Activated CD4-positive, alpha-beta T cell treated with anti-CD3 and anti-CD28 coated beads, Interleukin-2, amount 10 ng/mL, durations not matched to agents 7 days and 5 days (primary cell): ENCODE measurements around the gene THSD4. TPM values are rescaled to one million over a fixed set of nuclear protein-coding genes. Genes with fewer than 3 reads are reported as not detected.

Source experiments
- CTCF ChIA-PET: fragments of 350-600 bp; sonication (Branson Sonifier 250); formaldehyde crosslinking; loops from one replicate; lab custom pipeline; 2021; ENCODE audit warnings: antibody characterized with exemption; lab: Charles Lee
- POLR2A ChIA-PET: fragments of 350-600 bp; sonication (Branson Sonifier 250); formaldehyde crosslinking; loops from one replicate; lab custom pipeline; 2021; ENCODE audit warnings: antibody characterized with exemption; lab: Charles Lee
- DNase-seq: peaks from one replicate; pipeline ENCODE4 v3.0.0-alpha.2; 2020
- H3K27ac Mint-ChIP-seq: one replicate; pipeline ENCODE4 v1.8.0; 2021; ENCODE audit warnings: mild to moderate bottlenecking, moderate library complexity, mixed read lengths
- H3K27me3 Mint-ChIP-seq: one replicate; pipeline ENCODE4 v1.8.0; 2021; ENCODE audit warnings: mixed read lengths
- H3K36me3 Mint-ChIP-seq: one replicate; pipeline ENCODE4 v1.8.0; 2021; ENCODE audit warnings: low read depth, mixed read lengths
- H3K4me1 Mint-ChIP-seq: one replicate; pipeline ENCODE4 v1.8.0; 2021; ENCODE audit warnings: mixed read lengths
- H3K4me3 Mint-ChIP-seq: one replicate; pipeline ENCODE4 v1.8.0; 2021; ENCODE audit warnings: mild to moderate bottlenecking, moderate library complexity, mixed read lengths
- H3K9me3 Mint-ChIP-seq: one replicate; pipeline ENCODE4 v1.8.0; 2021; ENCODE audit warnings: mixed read lengths
- total RNA-seq, 2 experiments: library from RNA; stranded (reverse); gene quantifications; one replicate each; pipeline ENCODE4 v1.2.3, GENCODE V29; 2021

THSD4 gene
- total RNA-seq, 2 experiments from 2014 or later, result not detected

- ChIA-PET CTCF (no interaction called here), POLR2A (no interaction called here)
- Mint-ChIP-seq H3K4me1 (peaks cover 1% of the 10 kb centered on the region), H3K9me3 (no peaks in the 10 kb centered on the region), H3K27me3 (peaks cover 36% of the 10 kb centered on the region), H3K4me3 (no peak overlapping the region), H3K27ac (no peak overlapping the region), H3K36me3 (no peaks in the 10 kb centered on the region)
- no peak for DNase-seq
Measured at GRCh38 chr15:71688509-71689094, 573.3 kb downstream of the THSD4 start.

GRCh38 chr15:71691081-71691457 lies 575.8 kb downstream of the THSD4 start:
- Mint-ChIP-seq H3K36me3 (no peaks in the 10 kb centered on the region), H3K27me3 (peaks cover 40% of the 10 kb centered on the region), H3K9me3 (no peaks in the 10 kb centered on the region), H3K4me1 (no peaks in the 10 kb centered on the region), H3K27ac (no peak overlapping the region), H3K4me3 (no peak overlapping the region)
- CTCF ChIA-PET, result interaction anchor here (0.5 kb wide), 1 partner anchor 661 kb away, joined by 3 read pairs; no protein-coding TSS in a partner anchor
- POLR2A ChIA-PET, result no interaction called here
- no peak for DNase-seq

- H3K36me3 Mint-ChIP-seq, result no peaks in the 10 kb centered on the region
- H3K27me3 Mint-ChIP-seq, result peaks cover 43% of the 10 kb centered on the region
- ChIA-PET POLR2A (no interaction called here), CTCF (interaction anchor here (0.5 to 0.6 kb wide), 2 partner anchors 292 to 661 kb away, joined by 3 read pairs; no protein-coding TSS in a partner anchor)
- H3K27ac Mint-ChIP-seq, result no peak overlapping the region
- no peak for DNase-seq
- H3K4me3 Mint-ChIP-seq, result no peak overlapping the region
- no peaks in the 10 kb centered on the region for H3K4me1 Mint-ChIP-seq
- H3K9me3 Mint-ChIP-seq, result no peaks in the 10 kb centered on the region
Measured at GRCh38 chr15:71691458-71692417, 576.5 kb downstream of the THSD4 start.

GRCh38 chr15:71697236-71697635 lies 582.0 kb downstream of the THSD4 start:
- Mint-ChIP-seq H3K27me3 (peaks cover 24% of the 10 kb centered on the region), H3K4me1 (no peaks in the 10 kb centered on the region), H3K36me3 (no peaks in the 10 kb centered on the region), H3K27ac (no peak overlapping the region), H3K9me3 (no peaks in the 10 kb centered on the region), H3K4me3 (no peak overlapping the region)
- no peak for DNase-seq
- CTCF ChIA-PET, result no interaction called here
- POLR2A ChIA-PET, result no interaction called here

- Mint-ChIP-seq H3K9me3 (no peaks in the 10 kb centered on the region), H3K27ac (no peak overlapping the region), H3K27me3 (peaks cover 17% of the 10 kb centered on the region), H3K4me1 (no peaks in the 10 kb centered on the region), H3K36me3 (no peaks in the 10 kb centered on the region), H3K4me3 (no peak overlapping the region)
- CTCF ChIA-PET, result no interaction called here
- no peak for DNase-seq
- POLR2A ChIA-PET, result no interaction called here
Measured at GRCh38 chr15:71698030-71698429, 582.8 kb downstream of the THSD4 start.

- POLR2A ChIA-PET, result no interaction called here
- CTCF ChIA-PET, result no interaction called here
- DNase-seq, result no peak
- Mint-ChIP-seq H3K4me1 (no peaks in the 10 kb centered on the region), H3K9me3 (no peaks in the 10 kb centered on the region), H3K4me3 (no peak overlapping the region), H3K27ac (no peak overlapping the region), H3K36me3 (no peaks in the 10 kb centered on the region), H3K27me3 (peaks cover 16% of the 10 kb centered on the region)
Measured at GRCh38 chr15:71698742-71699141, 583.5 kb downstream of the THSD4 start.

- H3K9me3 Mint-ChIP-seq, result no peaks in the 10 kb centered on the region
- H3K36me3 Mint-ChIP-seq, result no peaks in the 10 kb centered on the region
- ChIA-PET POLR2A (no interaction called here), CTCF (no interaction called here)
- no peak overlapping the region for H3K27ac Mint-ChIP-seq
- H3K4me1 Mint-ChIP-seq, result no peaks in the 10 kb centered on the region
- no peak overlapping the region for H3K4me3 Mint-ChIP-seq
- no peak for DNase-seq
- H3K27me3 Mint-ChIP-seq, result peaks cover 13% of the 10 kb centered on the region
Measured at GRCh38 chr15:71699977-71700376, 584.7 kb downstream of the THSD4 start.

GRCh38 chr15:71701808-71702207 lies 586.5 kb downstream of the THSD4 start:
- Mint-ChIP-seq H3K27ac (no peak overlapping the region), H3K9me3 (no peaks in the 10 kb centered on the region), H3K36me3 (no peaks in the 10 kb centered on the region), H3K4me1 (no peaks in the 10 kb centered on the region), H3K27me3 (peaks cover 17% of the 10 kb centered on the region), H3K4me3 (no peak overlapping the region)
- CTCF ChIA-PET, result no interaction called here
- DNase-seq, result no peak
- POLR2A ChIA-PET, result no interaction called here

GRCh38 chr15:71702496-71702895 lies 587.2 kb downstream of the THSD4 start:
- peaks cover 18% of the 10 kb centered on the region for H3K27me3 Mint-ChIP-seq
- no peaks in the 10 kb centered on the region for H3K4me1 Mint-ChIP-seq
- no peak for DNase-seq
- no peaks in the 10 kb centered on the region for H3K36me3 Mint-ChIP-seq
- ChIA-PET POLR2A (no interaction called here), CTCF (no interaction called here)
- H3K9me3 Mint-ChIP-seq, result no peaks in the 10 kb centered on the region
- H3K27ac Mint-ChIP-seq, result no peak overlapping the region
- no peak overlapping the region for H3K4me3 Mint-ChIP-seq

GRCh38 chr15:71705151-71705550 lies 589.9 kb downstream of the THSD4 start:
- H3K4me1 Mint-ChIP-seq, result no peaks in the 10 kb centered on the region
- no peaks in the 10 kb centered on the region for H3K9me3 Mint-ChIP-seq
- no peak overlapping the region for H3K4me3 Mint-ChIP-seq
- DNase-seq, result no peak
- POLR2A ChIA-PET, result no interaction called here
- H3K27me3 Mint-ChIP-seq, result peaks cover 16% of the 10 kb centered on the region
- no peaks in the 10 kb centered on the region for H3K36me3 Mint-ChIP-seq
- no peak overlapping the region for H3K27ac Mint-ChIP-seq
- CTCF ChIA-PET, result no interaction called here

- Mint-ChIP-seq H3K27ac (no peak overlapping the region), H3K36me3 (no peaks in the 10 kb centered on the region), H3K27me3 (peaks cover 16% of the 10 kb centered on the region), H3K4me1 (no peaks in the 10 kb centered on the region), H3K9me3 (no peaks in the 10 kb centered on the region), H3K4me3 (no peak overlapping the region)
- POLR2A ChIA-PET, result interaction anchor here (0.6 kb wide), 2 partner anchors 437 to 791 kb away, joined by 3 read pairs; no protein-coding TSS in a partner anchor
- no peak for DNase-seq
- CTCF ChIA-PET, result interaction anchor here (0.6 kb wide), 1 partner anchor 21 kb away, joined by 5 read pairs; no protein-coding TSS in a partner anchor
Measured at GRCh38 chr15:71706461-71707229, 591.4 kb downstream of the THSD4 start.

GRCh38 chr15:71707230-71708050 lies 592.2 kb downstream of the THSD4 start:
- Mint-ChIP-seq H3K36me3 (no peaks in the 10 kb centered on the region), H3K27me3 (peaks cover 15% of the 10 kb centered on the region), H3K27ac (no peak overlapping the region), H3K4me1 (no peaks in the 10 kb centered on the region), H3K9me3 (no peaks in the 10 kb centered on the region), H3K4me3 (no peak overlapping the region)
- CTCF ChIA-PET, result interaction anchor here (0.6 kb wide), 1 partner anchor 22 kb away, joined by 5 read pairs; no protein-coding TSS in a partner anchor
- POLR2A ChIA-PET, result interaction anchor here (0.6 kb wide), 1 partner anchor 438 kb away, joined by 3 read pairs; no protein-coding TSS in a partner anchor
- no peak for DNase-seq
